GM18519 (cell line): ENCODE results near the gene PIP5K1A.

Experiments used
- ATAC-seq: cut with Tn5 transposase; IDR thresholded peaks from one replicate; pipeline ENCODE4 v1.9.1; 2021; ENCODE audit warnings: mild to moderate bottlenecking, moderate library complexity; ENCODE audit not compliant: unreplicated experiment, low FRiP score

Gene PIP5K1A

GRCh38 chr1:151287767-151288500 is 89.6 kb downstream of the PIP5K1A start:
- ATAC-seq: no peak

GRCh38 chr1:151288502-151288901 is 90.2 kb downstream of the PIP5K1A start:
- ATAC-seq: no peak

- ATAC-seq: no peak
Observed at GRCh38 chr1:151289080-151289935, 91.0 kb downstream of the PIP5K1A start.

- no peak for ATAC-seq
Observed at GRCh38 chr1:151289991-151290708, 91.8 kb downstream of the PIP5K1A start.

GRCh38 chr1:151290709-151291303 is 92.5 kb downstream of the PIP5K1A start:
- no peak for ATAC-seq

GRCh38 chr1:151292207-151293030 is 94.1 kb downstream of the PIP5K1A start:
- no peak for ATAC-seq

GRCh38 chr1:151293093-151293492 is 94.7 kb downstream of the PIP5K1A start:
- no peak for ATAC-seq

- no peak for ATAC-seq
Observed at GRCh38 chr1:151294742-151295462, 96.5 kb downstream of the PIP5K1A start.
